HG03432 (cell line): ENCODE data around the gene TGDS.
"Not testable (repeated sequence)": the region's sequence is repeated elsewhere in the genome, so short reads cannot be mapped to it uniquely, and the experiment has no call there.

Experiments
- ATAC-seq: cut with Tn5 transposase; IDR thresholded peaks from one replicate; pipeline ENCODE4 v1.9.1; 2021; ENCODE audit warnings: mild to moderate bottlenecking, moderate library complexity; ENCODE audit not compliant: unreplicated experiment

Gene TGDS

DNA sequence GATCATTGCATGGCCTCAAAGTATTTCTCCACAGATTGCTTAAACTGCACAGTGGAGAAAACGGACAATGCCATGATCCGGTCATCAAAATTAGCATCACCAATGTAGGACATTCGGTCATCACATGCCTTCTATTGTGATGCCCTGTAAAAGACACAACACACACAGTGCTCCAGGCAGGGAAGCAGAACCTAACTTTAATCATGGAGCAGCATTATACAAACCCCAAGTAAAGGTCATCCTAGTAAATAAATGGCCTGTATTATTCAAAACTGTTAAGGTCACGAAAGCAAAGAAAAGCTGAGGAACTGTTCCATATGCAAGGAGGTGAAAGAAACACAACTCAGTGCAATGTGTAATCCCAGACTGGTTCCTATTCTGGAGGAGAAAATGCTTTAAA, 42.2 kb downstream of the TGDS start:
- ATAC-seq = no peak

DNA sequence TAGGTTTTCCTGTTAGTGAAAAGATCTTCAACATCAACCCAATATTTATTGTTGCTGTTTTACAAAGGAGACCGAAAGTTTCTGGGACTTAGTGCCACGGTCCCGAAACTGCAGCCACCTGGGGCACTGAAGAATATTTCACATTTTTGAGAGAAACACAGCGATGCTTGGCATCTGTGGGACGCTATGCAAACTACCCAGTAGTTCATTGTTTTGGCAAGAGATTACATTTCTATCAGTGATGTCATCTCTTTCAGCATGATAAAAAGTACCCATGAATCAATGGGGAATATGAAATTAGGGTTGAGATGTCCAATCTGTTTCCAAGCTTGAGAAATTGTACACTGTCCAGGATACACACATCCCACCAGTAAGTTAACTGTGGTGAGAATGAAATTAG, 43.9 kb downstream of the TGDS start:
- ATAC-seq = no peak

DNA sequence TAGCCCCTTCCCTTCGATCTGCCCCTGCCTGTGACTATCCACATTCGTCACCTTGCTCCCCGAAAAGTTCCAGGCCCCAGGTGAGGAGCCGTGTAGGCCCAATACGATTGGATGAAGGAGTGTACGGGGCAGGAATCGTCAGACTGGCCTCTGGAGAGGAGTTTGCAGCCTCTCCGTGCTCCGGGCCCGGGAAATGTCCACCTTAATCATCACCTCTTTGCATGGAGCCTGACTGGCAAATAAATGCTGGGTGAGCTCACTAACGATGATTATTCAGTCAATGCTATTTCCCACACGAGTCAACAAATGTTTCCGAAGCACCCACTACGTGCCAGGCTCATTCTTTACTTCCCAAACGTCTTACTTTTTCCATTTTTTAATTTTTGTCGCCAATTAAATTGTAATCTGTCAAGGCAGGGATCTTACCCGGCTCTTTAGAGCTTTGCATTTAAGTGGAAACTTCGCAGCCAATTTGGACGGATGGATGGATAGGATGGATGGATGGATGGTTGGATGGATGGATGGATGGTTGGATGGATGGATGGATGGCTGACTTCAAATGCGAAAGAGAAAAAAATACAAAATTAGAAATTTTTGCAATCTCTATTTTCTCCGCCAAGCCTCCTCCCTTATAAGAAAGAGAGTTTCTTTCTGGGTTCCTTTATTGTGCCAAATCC, 45.8 kb downstream of the TGDS start:
- peak; percentile 14 for ATAC-seq

DNA sequence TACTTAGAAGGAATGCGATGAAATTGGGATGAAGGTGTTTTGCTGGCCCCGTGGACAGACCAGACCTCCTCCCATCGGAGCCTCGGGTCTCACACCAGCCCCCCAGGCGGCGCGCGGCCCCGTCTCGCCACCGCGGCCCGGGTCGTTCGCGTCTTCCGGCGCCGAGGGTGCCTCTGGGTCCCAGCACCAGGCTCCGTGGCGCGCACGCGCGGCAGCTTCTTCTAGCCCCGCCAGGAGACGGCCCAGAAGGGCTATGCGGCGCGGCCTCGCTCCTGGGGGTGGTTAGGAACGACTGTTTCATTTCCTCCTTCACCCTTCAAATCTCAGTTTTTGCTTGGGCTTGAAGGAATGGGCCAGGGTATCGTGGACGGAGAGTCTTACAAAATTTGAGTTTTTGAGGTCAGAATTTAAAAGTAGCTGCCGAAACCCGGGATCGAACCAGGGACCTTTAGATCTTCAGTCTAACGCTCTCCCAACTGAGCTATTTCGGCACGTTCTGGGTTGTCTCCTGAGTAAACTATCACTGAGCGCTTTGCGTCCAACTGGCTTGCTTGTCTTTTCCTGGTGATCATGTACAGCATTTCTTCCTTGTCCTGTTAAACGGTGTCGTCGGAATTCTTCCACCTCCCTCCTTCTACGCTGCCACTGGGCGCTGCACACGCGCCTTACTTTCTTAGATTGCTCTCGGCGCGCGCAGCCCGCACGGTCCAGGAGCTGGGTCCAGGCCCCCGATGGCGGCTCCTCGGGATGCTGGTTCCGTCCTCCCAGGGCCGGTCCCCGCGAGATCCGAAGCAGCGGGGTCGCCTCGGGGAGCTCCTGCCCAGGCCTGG, 46.5 kb downstream of the TGDS start:
- peak; percentile 93 for ATAC-seq

DNA sequence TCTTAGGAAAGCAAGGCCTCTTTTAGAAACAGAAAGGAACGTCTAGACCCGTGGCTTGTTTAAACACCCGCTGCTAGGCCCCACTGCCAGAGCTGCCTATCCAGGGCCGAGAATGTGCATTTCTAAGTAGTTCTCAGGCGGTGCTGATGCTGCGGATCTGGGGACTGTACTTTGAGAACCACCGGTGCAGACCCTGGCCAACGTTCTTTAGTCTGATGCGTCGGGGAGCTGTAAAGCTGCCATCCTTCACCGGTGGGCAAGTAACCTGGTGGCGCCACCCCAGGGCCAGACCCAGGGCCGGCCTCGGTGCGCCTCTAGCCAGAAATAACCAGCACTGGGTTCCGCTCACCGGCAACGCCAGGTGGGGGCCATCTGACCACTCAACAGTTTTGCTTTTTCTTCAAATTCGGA, 47.1 kb downstream of the TGDS start:
- ATAC-seq = peak; percentile 64

DNA sequence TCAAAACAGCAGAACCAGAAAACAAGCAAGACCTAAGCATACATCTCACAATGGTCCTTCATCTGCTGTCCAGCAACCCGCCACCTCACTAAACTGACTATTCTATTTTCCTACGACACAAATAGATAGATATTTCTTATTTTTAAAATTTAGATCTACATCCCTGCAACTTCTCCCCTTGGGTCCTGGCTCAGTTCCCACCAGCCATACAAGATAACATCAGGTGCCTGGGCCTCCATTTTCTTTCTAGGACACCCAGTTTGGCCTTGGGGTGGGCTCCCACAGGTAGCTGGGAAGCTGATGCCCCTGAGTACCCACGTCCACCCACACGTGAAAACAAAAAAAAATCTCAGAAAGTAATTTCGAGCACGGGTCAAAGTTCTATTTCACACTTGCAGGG, 47.6 kb downstream of the TGDS start:
- ATAC-seq = no peak

DNA sequence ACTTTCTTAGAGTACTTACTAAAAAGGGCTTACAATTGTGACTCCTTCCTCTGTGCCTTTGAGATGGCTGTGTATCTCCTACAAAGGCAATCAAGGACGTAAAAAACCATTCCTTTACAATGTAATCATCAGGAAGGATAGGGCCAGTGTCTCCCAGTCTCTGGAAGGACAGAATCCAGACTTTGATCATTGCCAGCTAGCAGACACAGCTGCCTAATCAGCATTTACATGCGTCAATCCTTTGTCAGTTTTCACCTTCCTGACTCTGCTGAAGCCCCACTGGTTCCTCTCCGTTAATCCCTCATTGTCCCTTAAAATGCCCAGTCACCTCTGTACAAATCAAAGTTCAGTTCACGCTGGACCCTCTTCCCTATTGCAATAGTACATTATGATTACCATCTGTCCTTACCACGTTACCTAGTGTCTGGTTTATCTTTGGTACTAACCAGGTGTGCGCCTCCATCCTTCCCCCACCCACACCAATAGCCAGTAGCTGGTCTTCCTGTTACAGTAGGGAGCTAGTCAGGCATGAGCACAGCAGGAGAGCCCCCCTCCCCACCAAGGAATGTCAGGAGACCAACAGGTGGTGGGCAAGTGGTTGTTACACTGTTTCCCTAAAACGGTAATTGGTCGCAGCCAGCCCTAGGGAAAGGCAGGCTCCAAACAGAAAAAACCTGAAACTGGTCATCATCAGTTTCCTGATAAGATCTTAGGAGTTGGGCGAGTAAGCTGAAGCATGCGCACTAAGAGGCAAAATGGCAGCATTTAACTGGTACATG, 49.7 kb downstream of the TGDS start:
- ATAC-seq = no peak

DNA sequence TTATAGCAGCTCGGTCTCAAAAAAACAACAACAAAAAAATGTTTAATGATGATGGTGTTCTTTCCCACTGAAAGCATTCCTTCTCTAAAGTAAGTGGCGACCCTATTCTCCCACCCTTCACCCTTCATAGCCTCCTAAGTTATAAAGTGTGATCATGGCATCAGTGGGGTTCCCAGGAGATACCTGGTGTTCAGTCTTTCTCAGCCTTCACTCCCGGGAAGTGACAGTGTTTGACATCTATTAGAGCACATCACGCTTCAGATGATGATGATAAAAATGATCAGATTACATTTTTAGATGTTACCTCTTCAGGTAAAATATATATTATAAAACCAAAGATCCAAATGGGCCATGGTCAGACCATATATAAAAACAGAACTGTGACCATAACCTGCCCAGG, 51.0 kb downstream of the TGDS start:
- ATAC-seq = no peak

DNA sequence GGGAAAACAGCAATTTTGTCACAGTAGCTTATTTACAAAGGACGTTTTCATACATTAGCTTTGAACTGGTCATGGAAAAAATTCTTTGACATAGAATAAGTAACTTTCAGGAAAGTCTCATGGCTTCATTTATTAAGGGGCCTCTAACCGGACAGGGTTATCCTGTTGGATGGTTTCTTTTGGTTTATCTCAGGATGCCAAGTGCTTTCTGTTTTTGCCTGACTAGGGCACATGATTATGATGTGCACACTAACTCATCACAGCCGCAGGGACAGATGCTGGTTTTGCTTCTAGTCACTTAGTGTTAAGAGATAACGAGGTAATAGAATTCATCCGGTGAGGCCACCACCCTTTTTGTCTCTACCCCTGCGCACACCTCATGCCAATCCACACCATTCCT, 53.0 kb downstream of the TGDS start:
- no peak for ATAC-seq

DNA sequence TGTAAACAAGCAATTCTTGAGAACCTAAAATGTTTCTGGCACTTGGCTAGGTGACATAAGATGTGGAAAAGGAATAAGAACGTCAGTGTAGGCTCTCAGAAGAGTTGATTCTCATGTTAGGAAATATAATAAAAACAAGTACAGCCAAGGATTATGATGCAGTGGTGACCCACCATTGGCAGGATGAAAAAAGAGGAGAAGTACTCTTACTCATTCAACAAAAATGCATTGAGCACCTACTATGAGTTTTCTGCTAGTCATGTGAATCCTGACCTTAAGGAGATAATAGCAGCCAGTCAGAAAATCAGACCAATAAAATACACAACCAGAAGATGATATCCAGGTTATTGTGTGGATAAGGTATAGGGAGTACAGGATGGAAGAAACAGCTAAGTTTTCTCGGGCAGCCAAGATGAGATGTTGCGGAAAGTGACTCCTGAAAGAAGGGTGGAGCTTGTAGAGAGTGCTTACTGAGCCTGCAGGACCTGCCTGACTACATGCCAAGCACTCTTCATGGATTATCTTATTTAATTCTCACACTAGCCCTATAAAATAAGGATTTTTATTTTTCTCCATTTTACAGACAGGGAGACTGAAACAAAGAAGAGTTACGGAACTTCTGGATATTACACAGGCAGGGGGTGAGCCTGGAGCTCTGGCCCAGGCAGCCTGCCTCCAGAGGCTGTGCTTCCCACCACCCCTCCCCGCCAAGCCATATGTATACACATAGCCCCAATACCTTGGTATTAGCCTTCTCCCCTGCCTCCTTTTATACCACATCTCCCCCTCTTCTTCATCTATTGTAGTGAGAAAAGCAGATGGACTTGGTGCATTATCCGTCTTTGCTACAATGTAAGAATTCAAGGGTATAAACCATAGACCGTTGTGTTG, 58.0 kb downstream of the TGDS start:
- no peak for ATAC-seq

DNA sequence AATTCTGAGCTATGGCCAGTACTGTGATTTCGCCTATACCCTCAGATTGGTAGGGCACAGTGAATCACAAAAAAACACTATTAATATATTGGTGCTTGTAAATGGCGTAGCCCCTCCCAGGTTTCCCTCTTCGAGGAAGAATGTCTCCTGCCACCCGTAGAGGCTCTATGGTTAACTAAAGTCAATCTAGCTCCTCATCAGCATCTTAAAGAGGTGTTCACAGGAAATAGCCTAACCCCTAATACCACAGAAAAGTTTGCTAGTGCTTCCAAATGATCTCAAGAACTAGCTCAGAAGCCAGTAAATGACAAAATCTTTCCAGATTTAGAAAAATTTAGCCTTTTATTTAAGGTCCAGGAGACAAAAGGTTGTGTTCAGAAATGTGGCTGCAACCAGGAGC, 60.2 kb downstream of the TGDS start:
- no peak for ATAC-seq

DNA sequence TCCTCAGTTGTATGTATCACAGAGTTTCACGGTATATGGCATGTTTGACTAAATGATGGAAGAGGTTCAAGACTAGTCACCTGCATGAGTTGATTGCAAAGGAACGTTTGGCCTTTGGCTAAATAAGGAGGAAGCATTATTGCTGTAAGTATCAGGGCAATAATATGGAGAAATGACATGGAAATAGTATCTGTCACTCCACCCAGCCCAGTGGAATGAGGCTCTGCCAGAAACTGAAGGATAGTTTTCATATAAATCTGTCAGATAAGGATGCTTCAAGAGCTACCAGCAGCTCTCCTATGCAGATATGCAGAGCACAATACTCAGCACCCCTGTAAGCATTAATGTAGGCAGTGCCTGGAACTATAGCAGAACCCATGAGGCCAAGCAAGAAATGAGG, 60.7 kb downstream of the TGDS start:
- ATAC-seq = no peak

DNA sequence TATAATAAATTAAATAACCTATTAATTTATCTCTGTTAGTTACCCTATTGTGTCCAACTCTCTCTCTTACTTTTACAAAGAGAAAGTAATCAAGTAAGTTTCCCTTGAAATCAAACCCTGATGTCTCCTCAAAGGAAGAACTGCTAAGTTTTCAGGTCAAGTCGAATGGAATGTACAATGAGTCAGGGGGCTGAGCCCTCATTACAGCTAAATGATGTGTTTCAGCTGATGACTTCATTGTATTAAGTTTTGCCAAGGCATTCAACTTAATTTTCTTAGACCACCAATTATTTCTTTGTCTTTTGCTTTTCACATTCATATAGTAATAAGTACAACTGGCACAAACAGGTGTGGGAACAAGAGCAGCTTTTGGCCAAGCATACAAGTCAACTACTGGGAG, 61.8 kb downstream of the TGDS start:
- no peak for ATAC-seq

DNA sequence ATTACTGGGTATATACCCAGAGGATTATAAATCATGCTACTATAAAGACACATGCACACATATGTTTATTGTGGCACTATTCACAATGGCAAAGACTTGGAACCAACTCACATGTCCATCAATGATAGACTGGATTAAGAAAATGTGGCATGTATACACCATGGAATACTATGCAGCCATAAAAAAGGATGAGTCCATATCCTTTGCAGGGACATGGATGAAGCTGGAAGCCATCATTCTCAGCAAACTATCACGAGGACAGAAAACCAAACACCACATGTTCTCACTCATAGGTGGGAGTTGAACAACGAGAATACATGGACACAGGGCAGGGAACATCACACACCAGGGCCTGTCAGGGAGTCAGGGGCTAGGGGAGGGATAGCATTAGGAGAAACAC, 63.7 kb downstream of the TGDS start:
- not testable (repeated sequence) for ATAC-seq

DNA sequence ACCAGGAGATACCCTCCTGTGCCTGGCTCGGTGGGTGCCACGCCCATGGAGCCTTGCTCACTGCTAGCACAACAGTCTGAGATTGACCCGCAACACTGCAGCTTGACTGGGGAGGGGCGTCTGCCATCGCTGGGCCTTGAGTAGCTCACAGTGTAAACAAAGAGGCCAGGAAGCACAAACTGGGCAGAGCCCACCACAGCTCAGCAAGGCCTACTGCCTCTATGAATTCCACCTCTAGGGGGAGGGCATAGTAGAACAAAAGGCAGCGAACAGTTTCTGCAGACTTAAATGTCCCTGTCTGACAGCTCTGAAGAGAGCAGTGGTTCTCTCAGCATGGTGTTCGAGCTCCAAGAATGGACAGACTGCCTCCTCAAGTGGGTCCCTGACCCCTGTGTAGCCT, 69.0 kb downstream of the TGDS start:
- not testable (repeated sequence) for ATAC-seq

DNA sequence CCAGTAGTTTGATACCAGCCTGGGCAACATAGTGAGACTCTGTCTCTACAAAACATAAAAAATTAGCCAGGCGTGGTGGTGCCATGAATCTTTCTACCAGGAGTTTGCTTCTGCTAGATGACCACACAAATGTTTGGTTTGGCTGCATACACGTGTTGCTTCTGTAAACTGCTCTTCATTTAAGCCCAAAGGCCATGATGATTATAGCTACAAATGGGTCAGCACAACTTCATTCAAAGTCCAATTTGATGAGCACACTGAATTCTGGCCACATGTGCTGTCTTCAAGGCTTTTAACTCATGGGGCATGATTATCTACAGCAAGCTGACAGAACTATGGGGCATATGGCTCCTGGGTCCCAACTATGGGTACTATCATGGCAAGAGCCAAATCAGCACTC, 70.2 kb downstream of the TGDS start:
- ATAC-seq = no peak

DNA sequence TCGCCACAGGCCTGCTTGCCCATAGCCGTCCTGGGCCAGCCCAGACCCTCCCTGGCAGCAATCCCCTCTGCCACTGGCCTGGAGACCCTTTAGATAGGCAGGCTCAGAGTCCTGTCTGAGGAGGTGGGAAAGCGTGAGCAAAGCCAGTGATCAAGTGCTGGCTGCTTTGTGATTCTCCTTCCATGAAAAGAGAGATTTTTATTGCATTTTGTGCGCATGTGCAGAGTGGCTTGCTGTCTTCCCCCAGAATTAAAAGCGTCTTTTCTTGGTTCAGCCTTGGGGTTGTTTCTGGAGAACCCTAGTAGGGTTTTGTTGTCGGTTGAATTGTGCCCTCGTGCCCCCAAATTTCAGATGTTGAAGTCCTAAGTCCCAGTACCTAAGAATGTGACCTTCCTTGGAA, 71.5 kb downstream of the TGDS start:
- ATAC-seq = no peak
